Glomerular endothelial cell (primary cell): ENCODE data around the gene PDGFC. TPM values are rescaled to one million over a fixed set of nuclear protein-coding genes. Genes with fewer than 3 reads are reported as not detected.

Experiments used
- DNase-seq: peaks from one replicate; pipeline ENCODE4 v3.0.0-alpha.2; 2011; ENCODE audit warnings: low read depth, low spot score; ENCODE audit errors: extremely low read depth
- total RNA-seq: library from RNA; depleted of rRNA; stranded (reverse); fragments of >200 nt; gene quantifications from 2 replicates; pipeline ENCODE4 v1.2.3, GENCODE V29; 2015

The PDGFC gene
- total RNA-seq, 1 donor from 2014 or later = 13.7 TPM

DNA sequence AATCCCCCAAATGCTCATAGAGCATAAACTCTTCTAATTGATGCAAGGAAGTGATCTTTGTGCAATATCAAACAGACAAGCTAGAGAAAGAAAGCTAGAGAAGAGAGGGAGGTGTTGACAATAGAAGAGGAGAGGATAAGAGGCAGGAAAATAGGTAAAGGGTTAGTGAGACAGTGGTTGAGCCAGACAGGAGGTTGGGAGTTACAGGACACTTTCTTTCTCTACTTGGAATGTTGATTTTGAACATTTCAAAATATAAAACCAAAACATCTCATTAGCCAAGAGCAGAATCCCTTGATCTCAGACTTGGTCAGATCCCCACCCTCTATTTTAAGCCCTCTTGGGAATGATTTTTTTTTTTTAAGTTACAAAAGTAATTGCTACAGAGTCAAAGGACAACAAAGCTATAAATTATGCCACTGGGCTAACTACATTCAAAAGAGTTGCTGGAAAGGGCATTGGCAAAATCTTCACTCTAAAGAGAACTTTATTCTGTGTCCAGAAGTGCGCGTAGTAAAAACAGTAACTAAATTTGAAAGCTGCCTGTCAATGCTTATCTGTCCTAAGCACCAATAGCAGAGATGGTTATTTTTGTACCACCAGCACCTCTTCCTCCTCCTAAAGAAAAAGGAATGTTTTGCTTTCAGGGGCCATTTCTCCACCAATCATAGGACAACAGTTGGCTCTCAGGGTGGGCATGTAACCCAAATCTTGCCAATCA is 133.8 kb downstream of the PDGFC start:
- DNase-seq = no peak

DNA sequence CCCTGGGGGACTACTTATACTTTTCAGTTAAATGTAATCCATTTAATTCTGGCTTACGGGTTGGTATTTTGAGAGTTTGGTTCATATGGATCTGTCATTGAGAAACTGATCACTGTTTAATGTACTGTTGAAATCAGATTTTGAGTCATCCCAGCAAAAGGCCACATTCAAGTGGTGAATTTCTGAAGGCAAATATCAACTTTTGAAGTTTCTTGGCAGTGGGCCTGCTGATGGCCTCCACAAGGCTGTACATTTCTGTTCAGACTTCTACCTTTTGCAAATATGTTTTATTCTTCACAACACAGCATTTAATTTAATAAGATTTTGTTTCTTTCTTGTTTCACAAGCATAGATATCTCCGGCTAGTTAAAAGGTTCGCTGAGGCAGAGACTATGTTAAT is 138.7 kb downstream of the PDGFC start:
- no peak for DNase-seq

DNA sequence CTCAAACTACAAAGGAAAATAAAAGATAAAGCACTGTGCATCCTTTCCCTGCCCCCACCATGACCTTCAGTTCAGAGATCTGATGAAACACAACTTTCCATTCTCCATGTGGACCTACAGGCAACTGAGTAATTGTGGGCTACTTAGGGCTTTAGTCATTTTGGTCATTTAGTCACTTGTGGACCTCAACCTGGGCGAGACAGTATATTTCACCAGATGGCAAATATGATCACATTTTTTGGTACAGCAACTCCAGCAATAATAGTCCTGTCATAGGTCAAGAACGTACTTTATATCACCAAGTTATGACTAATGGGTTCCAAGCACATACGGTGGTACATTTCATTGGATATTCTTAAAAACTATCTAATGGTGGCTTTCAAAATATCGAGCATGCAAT is 141.2 kb downstream of the PDGFC start:
- DNase-seq = no peak

DNA sequence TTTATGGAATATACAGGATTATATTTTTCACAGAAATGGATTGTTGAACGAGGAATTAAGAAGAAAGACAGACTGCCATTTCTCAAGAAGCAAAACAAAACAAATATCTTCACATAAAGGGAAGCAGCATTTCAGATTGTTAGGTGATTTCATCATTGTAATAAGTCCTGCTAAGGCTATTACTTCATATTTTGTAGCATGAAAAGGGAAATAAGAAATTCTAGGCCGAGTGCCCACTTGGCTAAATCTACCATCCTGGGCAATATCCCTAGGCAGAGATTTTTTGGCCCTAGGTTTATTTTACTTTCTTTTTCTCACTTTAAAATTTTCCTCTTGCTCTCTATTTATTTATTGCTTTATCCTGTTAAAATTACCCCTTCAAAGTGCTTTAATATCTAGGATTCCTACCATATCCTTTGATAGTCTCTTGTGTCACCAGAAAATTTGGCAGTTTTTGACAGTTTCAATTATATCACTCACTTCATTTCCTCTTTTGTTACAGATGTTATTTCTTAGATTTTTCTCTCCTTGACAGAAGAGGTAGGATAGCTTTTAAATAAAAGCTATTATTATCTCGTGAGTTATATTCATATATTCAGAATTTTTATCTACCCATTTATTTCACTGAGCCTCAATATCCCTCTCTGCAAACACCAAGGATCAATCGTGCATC is 142.3 kb downstream of the PDGFC start:
- no peak for DNase-seq

DNA sequence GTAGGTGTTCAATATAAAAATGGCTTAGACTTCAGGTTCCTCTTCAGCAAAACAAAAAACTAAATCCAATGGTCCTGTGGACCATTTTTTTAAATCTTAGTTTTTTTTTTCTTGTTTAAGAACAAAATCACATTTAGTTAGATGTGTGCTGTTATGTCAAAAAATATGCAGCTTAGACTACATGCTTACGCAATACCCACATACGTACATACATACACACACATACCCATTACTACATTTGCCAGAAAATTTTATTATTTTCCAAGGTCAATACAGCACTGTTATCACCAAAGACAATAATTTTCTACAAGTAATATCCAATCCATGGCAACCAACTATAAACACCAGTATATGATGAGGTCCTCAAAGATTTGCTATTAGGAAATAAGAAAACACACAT is 144.1 kb downstream of the PDGFC start:
- no peak for DNase-seq

DNA sequence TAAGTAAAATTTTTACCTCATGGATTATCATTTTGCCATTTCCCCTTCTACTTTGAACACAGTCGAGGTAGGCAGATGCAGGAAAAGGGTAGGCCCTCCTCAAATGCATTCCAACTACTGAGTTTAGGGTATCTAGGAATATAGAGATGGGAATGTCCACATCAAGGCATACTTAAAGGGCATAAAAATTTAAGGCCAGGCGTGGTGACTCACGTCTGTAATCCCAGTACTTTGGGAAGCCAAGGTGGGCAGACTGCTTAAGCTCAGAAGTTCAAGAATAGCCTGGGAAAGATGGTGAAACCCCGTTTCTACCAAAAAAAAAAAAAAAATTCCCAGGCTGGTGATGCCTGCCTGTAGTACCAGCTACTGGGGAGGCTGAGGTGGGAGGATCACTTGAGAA is 146.5 kb downstream of the PDGFC start:
- no peak for DNase-seq

DNA sequence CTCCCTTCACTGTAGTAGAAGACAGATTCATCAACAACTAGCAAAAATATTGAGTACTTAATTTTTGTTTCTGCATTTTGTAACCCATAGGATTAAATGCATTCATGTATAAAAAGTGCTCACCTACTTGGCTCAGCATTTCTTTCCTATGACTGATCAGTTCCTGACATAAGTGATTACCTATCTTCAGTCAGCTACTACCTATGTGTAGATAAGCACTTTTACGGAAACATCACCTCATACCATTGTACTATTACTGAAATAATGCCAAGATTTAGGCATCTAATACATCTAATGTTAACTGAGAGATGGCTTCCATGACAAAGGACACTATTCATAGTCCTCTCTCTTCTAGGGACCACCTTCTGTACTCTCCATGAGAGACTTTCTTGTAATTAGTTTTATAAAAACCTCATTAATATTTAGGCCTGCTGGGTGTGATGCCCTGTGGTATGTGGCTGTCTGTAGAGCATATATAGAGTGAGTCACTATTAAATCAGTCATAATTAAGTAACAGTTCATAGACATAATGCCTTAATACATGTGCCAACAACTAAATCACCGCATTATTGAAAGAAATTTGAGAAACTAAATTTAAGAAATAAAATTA is 147.0 kb downstream of the PDGFC start:
- no peak for DNase-seq

DNA sequence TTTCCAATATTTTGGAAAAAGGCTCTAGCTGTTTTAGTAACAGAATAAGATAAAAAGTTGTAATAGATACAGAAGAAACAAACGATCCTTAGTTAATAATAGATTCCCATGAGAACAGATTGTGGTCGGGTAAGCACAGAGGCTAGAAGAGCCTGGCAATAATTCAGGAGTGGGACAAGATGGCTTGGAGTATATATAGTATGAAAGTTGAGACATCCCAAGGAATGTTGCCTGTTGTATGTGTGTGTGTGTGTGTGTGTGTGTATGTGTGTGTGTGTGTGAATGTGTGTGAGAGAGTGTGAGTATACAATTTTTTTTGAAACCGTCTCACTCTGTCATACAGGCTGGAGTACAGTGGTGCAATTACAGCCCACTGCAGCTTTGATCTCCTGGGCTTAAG is 150.7 kb downstream of the PDGFC start:
- no peak for DNase-seq

DNA sequence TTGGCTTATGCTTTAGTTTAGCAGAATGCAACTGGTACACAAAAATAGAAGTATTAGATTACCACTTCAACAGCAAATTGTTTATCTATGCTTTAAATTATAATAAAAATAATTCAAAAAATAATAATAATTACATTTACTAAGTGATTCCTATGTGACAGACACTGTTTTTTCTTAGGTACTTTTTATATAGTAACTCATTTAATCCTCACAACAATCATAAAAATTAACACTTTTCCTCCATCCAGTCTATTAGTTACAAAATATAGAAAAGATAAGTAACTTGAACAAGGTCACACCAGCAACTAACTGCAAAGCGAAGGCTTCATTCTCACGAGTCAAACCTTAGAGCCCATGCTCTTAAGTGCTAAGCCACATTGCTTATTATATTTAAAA is 155.2 kb downstream of the PDGFC start:
- no peak for DNase-seq

DNA sequence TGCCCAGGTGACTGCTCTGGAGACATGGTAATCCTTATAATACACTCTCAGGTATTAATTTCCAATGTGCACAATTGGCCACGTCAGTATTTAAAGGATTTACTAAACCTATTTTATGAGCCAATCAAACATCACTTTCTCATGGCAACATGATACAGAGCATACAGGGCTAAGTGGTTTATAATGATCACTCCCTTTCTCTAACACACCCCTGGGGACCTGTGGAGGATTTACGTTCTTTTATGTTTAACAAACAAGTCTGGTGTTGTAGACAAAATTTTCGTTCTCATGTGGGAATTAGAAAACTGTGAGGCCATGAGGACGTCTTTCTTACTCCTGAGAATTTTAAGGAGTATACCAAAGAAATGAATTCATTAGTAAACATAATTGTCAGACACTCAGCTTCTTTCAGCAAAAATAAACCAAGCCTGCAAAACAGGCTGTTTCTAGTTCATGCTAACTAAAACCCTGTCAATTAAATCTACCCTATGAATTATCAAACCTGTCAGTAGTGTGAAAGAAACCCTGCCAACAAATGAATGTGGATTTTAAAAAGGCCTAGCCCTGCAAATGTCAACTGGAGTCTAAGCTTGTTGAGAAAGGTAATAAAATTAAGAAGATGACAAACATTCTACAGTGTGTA is 155.8 kb downstream of the PDGFC start:
- no peak for DNase-seq

DNA sequence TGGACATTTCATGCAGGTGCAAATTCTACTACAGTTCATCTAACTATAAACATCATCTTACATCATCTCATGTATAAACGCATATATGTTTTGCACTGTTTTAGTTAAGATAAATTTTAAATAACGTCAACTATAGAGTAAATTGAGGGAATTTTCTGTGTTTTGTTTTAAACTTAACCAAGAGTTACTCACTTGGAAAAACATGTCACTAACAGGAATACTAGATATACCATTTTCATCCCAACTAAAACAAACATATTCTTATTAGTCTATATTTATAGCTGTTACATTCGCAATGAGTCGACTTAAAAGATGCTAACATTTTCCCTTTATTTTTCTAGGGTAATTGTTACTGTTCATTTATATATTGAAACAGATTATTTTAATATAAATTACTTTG is 159.6 kb downstream of the PDGFC start:
- no peak for DNase-seq

DNA sequence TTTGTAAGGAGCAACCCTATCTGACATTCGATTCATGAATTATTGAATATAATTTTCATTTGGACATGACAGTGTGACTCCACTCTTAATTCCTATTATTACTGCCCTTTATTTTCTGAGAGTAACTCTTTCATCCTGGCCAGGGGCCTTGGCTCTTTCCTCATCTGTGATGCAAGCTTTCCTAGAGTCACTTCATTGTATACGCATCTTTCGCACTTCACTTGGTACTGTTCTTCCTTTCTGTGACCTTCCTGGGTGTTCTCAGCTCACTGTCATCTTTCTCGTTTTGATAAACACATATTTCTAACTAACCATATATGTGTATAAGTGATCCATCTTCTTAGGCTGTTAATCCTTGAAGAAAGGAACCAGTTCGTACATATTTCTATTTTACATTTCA is 160.3 kb downstream of the PDGFC start:
- DNase-seq = no peak

DNA sequence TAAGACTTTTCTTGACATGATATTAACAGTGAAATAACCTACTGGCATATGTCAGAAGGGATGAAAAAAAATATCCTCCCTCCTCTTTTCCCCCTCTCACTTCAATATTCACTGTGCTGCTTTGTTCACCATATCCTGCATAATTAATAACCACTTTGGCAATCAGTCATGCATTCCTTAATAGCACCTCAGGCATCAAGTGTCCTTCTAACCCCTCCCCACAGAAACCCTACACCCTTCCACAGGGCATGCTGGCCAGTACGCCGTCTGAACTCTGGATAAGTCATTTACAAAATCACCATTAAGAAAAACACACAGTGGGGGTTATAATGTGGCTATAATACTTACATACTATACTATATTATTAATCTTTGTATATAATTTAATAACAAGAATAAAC is 165.9 kb downstream of the PDGFC start:
- DNase-seq = no peak

DNA sequence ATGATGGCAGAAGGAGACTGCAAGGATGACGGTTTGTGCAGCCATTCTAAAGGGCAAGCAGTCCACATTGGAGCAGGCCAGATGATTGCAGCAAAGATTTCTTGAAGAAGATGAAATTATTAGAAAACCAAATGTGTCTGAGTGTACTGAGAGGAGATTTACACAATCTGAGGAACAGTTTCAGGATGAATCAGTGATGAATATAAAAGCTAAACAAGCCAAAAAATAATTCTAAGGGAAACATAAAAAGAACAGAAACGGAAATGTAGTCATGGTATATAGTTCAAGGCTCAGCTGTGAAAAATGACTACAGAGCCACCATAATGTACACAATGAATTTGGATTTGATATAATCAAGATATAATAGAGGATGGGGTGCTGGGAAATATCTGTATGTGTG is 168.5 kb downstream of the PDGFC start:
- DNase-seq = no peak

DNA sequence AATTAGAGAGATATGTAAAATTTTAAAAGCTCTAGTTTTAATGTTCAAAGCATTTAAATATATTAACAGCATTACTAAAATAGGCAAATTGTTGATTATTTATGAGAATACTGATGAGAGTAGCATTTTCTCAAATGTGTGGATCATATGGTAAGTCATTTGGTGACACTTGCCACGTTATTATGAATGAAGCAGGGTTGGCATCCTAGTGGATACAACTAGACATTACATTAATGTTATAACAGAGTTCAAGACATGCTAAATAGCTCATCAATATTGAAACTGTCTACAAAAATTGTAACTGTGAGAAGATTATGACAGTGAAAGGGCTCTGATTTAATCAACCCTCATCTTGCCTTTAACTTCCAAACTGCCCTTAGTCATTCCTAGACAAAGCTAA is 171.1 kb downstream of the PDGFC start:
- no peak for DNase-seq

DNA sequence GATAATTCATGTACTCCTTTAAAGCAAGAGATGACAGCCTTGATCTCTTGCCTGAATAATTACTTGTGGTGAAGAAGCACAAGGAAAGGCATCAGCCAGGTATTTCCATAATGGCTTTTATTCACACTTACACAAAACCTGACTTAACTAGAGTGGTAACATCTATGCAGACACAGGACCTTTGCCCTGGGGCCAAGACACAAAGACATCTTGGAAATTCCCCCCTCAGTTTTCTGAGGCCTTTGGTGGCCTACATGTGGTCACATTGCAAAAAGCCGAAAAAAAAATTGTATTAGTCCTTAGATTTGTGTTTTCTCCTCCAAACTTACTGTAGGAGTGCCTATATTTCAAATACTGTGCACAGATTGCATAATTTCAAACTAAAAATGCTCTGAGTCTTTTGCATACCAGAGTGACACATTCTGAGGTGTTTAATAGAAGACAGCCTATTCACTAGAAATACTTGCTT is 172.4 kb downstream of the PDGFC start:
- DNase-seq = no peak

DNA sequence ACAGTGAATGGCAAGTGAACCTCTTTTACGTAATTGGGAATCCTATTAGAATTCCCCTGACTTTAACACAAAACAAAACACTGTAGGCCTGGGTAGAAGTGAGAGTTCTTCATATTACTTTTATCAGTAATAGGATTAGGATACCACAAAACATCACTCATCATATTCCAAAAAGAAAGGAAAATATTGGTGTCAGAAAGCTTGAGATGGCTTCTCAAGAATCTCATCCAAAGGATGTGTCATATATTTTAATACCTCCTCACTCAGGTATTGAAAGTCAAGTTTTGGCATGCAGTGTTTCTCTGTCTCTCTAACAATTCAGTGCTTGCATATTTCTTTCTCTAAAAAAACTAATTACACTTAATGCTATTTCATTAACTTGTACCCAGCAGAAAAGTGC is 173.2 kb downstream of the PDGFC start:
- no peak for DNase-seq

DNA sequence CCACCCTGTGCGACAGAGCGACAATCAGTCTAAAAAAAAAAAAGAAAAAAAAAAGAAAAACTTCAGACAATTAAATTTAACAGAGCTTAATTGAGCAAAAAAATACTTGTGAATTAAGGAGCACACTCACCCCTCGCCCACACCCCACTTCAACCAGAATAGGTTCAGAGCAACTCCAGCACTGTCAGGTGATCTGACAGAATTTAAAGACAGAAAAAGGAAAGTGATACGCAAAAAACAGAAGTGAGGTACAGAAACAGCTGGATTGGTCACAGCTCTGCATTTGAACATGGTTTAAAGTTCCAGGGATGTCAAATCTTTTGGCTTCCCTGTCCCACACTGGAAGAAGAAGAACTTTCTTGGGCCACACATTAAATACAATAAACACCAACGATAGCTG is 174.4 kb downstream of the PDGFC start:
- no peak for DNase-seq

DNA sequence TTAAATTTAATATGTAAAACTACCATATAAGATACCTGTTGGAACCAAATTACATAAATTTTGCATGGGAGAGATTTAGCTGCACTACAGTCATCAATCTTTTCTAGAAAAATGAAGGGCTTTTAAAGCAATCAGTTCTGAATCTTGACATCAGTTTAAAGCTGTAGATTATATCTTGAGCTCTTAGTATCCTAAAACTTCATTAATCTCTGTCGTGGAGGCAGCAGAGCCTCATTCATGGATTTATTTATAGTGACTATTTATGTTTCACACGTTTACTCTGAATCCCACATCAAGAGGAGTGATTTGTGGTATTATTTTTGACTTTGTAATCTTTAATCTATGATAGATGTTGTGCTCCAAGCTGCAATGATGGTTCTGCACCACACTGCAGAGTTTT is 175.9 kb downstream of the PDGFC start:
- DNase-seq = no peak

DNA sequence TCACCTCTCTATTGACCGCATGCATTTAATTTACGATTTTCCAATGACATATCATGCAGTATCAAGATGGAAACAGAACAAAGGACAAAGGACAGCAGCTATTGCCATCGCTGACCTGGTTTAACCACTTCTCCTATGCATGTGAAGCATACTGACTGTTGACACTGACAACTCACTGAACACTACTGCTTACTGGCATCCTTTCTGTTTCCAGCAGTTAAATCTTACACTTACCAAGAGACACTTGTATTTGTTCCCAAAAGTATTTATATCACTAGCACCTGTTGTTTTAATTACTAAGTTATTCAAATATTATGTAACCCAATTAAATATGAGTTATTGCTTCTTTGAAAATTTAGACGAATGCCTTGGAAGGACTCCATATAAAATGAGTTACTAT is 176.7 kb downstream of the PDGFC start:
- DNase-seq = no peak

DNA sequence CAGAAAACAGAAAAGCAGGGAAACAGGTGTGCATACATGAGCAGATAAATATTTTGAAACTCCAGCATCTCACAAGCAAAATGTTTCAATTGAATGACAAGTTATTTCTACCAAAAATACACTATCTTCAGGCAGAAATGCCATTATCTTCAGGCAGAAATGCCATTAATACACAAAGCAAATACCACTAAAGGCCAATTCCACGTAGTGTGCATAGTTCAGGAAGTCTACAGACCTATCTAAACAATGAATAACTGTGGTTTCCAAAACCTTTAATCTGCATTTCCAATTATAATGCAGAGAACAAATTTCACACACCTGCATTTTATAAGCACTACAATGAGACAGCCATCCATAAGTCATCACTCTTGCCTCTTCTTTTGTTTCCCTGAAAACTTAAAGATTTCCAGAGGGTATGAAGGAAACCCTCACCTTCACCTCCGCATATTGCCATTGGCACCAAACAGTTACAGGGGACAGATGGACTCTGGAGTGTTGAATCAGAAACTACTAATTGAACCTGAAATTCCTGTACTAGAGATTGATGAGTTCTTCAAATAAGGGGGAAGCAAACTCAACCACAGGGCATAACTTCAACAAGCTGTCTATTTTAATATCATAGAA is 179.0 kb downstream of the PDGFC start:
- DNase-seq = no peak
